B cell (primary cell): Measurements from ENCODE around the gene SLC35F3.

Experiments
- CTCF ChIP-seq: fragments of 200-600 bp; IDR thresholded peaks from one replicate; pipeline ENCODE4 v1.8.0; 2022; ENCODE audit warnings: antibody characterized with exemption, mild to moderate bottlenecking
- EZH2 ChIP-seq: IDR thresholded peaks from 2 replicates; pipeline ENCODE4 v1.6.1; 2012; ENCODE audit warnings: borderline replicate concordance, low read depth, mild to moderate bottlenecking, moderate library complexity, low read length; ENCODE audit not compliant: insufficient read depth, poor library complexity, severe bottlenecking

DNA sequence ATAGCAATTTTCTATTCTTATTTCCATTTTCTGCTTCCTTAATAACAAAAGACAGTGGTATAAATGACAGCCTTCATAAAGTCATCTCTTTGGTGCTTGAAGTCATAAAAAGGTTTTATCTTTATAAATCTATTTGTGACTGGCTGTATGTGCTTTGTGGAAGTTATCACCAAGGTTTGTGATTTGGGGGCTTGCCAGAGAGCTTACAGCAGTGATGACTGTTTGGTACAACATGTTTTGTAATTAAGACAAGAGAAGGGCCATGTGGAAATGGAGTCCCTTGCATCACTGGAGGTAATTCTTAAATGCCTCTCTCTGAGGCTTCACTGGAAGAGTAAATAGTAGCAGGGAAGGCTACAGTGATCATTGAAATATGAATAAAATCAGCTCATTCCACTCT, 2.7 kb downstream of the SLC35F3 start:
- TF ChIP-seq CTCF (no peak), EZH2 (no peak)
